HG02642 (cell line): ENCODE data around the gene MAGEA2B.
"Not testable (repeated sequence)": the region's sequence is repeated elsewhere in the genome, so short reads cannot be mapped to it uniquely, and the experiment has no call there.

Experiments
- ATAC-seq: cut with Tn5 transposase; IDR thresholded peaks from one replicate; pipeline ENCODE4 v1.9.1; 2021; ENCODE audit warnings: mild to moderate bottlenecking; ENCODE audit not compliant: unreplicated experiment, poor library complexity

MAGEA2B gene

GRCh38 chrX:152753686-152754650 is 39.5 kb downstream of the MAGEA2B start, which contains the start of gene MAGEA2:
Gene MAGEA2 (minus strand): TSS chrX:152753842. CDS start chrX:152751363, 2,479 bp downstream.
- ATAC-seq, result not testable (repeated sequence)

- ATAC-seq, result not testable (repeated sequence)
These were observed 40.4 kb downstream of the MAGEA2B start for GRCh38 chrX:152754871-152755270.

DNA sequence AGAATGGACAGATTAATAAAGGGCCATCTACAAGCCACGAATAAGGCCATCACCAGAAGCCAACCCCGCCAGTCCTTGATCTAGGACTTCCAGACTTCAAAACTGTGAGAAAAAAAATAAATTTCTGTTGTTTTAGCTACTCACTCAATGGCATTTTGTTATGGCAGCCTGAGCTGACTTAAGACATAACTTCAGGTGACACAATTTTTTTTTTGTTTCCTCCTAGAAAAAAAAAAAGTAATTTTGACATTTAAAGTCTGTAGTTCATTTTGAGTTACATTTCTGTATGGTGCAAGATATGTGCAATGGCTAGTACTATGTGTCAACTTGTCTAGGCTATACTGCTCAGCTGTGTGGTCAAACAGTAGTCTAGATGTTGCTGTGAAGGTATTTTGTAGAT is 44.5 kb downstream of the MAGEA2B start, which contains the start of gene CSAG3:
Gene CSAG3, plus strand, starts transcription at position 301 of the 400 bp plus-strand sequence.
- ATAC-seq, result not testable (repeated sequence)

GRCh38 chrX:152759544-152759943 is 45.1 kb downstream of the MAGEA2B start:
- not testable (repeated sequence) for ATAC-seq

DNA sequence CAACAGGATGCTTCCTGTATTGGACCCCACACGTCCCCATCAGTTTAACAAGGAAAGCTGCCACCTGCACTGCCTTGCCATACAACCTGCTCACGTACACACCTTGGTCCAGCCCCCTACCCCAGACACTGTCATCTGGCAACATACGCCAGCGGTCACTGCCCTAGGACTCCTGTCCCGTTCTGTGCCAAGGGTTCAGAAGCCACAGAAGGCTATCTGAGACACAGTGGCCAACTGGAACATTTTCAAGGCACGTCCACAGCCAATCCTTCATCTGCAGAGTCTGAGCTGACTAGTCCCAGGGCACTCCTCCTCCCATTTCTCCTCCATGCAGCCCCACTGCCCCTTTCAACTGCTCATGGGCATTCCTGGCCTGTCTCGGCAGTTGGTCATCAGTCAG is 47.2 kb downstream of the MAGEA2B start:
- ATAC-seq, result not testable (repeated sequence)

GRCh38 chrX:152766562-152766961 is 52.1 kb downstream of the MAGEA2B start:
- not testable (repeated sequence) for ATAC-seq
